Activated CD4-positive, alpha-beta T cell treated with anti-CD3 and anti-CD28 coated beads, Interleukin-2, amount 50 U/mL, for 24 hours (primary cell): ENCODE data around the gene CORO1A.
"Not testable (repeated sequence)": the region's sequence is repeated elsewhere in the genome, so short reads cannot be mapped to it uniquely, and the experiment has no call there.

Source experiments
- DNase-seq, 2 donors: peaks; one replicate each; pipeline ENCODE4 v3.0.0-alpha.2; 2020; ENCODE audit warnings: low read depth in 1 of 2, low spot score in 1 of 2

CORO1A gene

GRCh38 chr16:30199608-30200343, 16.4 kb downstream of the CORO1A start:
- DNase-seq: not testable (repeated sequence)

GRCh38 chr16:30205541-30206236, 22.3 kb downstream of the CORO1A start:
- DNase-seq: not testable (repeated sequence)

GRCh38 chr16:30206252-30206651, 22.9 kb downstream of the CORO1A start:
- not testable (repeated sequence) for DNase-seq

- not testable (repeated sequence) for DNase-seq
Observed at GRCh38 chr16:30207063-30207704, 23.8 kb downstream of the CORO1A start.

GRCh38 chr16:30209032-30209431, 25.6 kb downstream of the CORO1A start:
- not testable (repeated sequence) for DNase-seq

GRCh38 chr16:30211414-30211813, 28.0 kb downstream of the CORO1A start:
- DNase-seq: not testable (repeated sequence)

- DNase-seq: not testable (repeated sequence)
Observed at GRCh38 chr16:30217082-30217481, 33.7 kb downstream of the CORO1A start.
